Measurements from ENCODE around the gene H6PD. TPM values are rescaled to one million over a fixed set of nuclear protein-coding genes. Genes with fewer than 3 reads are reported as not detected.

H6PD gene, protein sequence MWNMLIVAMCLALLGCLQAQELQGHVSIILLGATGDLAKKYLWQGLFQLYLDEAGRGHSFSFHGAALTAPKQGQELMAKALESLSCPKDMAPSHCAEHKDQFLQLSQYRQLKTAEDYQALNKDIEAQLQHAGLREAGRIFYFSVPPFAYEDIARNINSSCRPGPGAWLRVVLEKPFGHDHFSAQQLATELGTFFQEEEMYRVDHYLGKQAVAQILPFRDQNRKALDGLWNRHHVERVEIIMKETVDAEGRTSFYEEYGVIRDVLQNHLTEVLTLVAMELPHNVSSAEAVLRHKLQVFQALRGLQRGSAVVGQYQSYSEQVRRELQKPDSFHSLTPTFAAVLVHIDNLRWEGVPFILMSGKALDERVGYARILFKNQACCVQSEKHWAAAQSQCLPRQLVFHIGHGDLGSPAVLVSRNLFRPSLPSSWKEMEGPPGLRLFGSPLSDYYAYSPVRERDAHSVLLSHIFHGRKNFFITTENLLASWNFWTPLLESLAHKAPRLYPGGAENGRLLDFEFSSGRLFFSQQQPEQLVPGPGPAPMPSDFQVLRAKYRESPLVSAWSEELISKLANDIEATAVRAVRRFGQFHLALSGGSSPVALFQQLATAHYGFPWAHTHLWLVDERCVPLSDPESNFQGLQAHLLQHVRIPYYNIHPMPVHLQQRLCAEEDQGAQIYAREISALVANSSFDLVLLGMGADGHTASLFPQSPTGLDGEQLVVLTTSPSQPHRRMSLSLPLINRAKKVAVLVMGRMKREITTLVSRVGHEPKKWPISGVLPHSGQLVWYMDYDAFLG
- 10 to 100 TPM; 29.4 to 51.8 (median 35.2) TPM for polyA plus RNA-seq (ENCODE audit: insufficient read length in 10 of 10)
- long read RNA-seq, donor 1, full-length matches to known transcripts, result 4 of 9 reads
- long read RNA-seq, donor 1, partial matches to known transcripts, result 5 of 9 reads
- long read RNA-seq, donor 1, other reads (novel, unspliced or antisense), result 0 of 9 reads
- long read RNA-seq, donor 2, full-length matches to known transcripts, result 2 of 2 reads
- long read RNA-seq, donor 2, partial matches to known transcripts, result 0 of 2 reads
- long read RNA-seq, donor 2, other reads (novel, unspliced or antisense), result 0 of 2 reads
- long read RNA-seq, donor 3, result 0 reads
- long read RNA-seq, donor 4, full-length matches to known transcripts, result 6 of 27 reads
- long read RNA-seq, donor 4, partial matches to known transcripts, result 21 of 27 reads
- long read RNA-seq, donor 4, other reads (novel, unspliced or antisense), result 0 of 27 reads
- long read RNA-seq, donor 5, partial matches to known transcripts, result 14 of 14 reads
- long read RNA-seq, donor 5, other reads (novel, unspliced or antisense), result 0 of 14 reads
- long read RNA-seq, donor 6, full-length matches to known transcripts, result 7 of 7 reads
- long read RNA-seq, donor 6, partial matches to known transcripts, result 0 of 7 reads
- long read RNA-seq, donor 6, other reads (novel, unspliced or antisense), result 0 of 7 reads
- long read RNA-seq, donor 7, full-length matches to known transcripts, result 1 of 1 reads
- long read RNA-seq, donor 7, partial matches to known transcripts, result 0 of 1 reads
- long read RNA-seq, donor 7, other reads (novel, unspliced or antisense), result 0 of 1 reads
- long read RNA-seq, donor 8, full-length matches to known transcripts, result 5 of 11 reads
- long read RNA-seq, donor 8, partial matches to known transcripts, result 6 of 11 reads
- long read RNA-seq, donor 8, other reads (novel, unspliced or antisense), result 0 of 11 reads
- long read RNA-seq, donor 9, partial matches to known transcripts, result 6 of 6 reads
- long read RNA-seq, donor 9, other reads (novel, unspliced or antisense), result 0 of 6 reads

DNA sequence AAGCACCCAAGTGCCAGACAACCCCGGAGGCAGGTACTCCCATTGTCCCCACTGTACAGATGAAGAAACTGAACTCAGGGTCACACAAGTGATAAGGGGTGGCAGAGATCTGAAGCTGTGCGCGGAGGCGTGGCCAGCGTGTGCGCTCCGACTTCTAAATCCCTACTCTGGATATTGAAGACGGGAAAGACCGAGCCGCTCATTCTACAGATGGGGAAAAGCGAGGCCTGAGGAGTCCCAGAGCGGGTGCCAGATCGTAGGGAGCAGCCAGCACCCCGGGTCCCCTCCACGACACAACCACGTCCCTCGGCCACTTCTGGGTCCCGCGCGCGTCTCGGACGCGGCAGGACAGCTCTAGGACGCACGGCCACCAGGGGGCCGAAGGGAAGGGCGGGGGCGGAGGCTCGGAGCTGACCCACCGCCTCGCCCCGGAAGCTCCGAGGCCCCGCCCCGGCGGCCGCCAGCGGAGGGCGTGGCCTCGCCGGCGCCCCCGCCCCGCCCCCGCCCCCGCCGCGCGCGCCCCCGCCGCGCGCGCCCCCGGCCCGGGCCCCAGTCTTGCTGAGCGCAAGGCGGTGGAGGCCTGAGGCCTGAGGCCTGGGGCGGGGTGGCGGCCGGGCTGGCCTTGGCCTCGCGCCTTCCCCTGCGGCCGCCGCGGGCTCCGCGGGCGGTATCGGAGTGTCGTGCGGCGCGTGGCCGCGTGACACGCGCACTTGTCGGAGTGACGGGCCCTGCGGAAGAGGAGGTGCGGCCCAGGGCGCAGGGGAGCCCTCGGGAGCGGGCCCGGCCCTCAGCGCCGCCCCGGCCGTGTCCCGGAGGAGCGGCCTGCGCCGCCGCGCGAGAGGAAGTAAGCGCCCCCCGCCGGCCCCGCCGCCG is at the start of gene H6PD:
Gene H6PD (plus strand): TSS at position 552 of the 873 bp plus-strand sequence. CDS start 10,161 bp downstream, outside the sequence.
- DNase-seq, result peak; percentile 76 to 94 (median 88)

DNA sequence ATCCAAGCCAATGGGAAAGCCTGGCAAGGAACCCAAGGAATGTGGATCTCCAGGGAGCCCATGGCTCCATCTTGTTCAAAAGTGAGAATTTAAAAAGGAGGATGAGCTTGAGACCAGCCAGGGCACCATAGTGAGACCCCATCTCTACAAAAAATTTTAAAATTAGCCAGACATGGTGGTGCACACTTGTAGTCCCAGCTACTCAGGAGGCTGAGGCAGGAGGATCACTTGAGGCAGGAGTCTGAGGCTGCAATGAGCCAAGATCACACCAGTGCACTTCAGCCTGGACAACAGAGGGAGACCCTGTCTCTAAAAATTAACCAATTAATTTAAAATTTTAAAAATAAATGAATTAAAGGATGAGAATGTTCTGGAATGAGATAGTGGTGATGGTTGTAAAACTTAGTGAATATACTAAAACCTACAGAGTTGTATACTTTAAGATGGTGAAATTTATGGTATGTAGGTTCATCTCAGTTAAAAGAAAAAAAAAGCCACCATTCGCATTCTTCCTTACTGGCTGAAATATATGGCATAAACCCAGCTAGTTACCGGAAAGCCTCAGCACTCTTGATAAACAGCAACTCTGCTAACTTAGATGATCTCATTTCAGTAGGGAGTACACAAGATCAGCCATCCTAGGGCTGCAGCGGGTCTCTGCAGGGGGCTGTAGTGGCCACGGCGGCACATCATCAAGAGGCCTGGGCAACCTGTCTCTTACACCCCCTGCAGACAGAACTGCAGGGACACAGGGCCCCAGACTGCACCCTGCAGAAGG is 48.3 kb upstream of the H6PD start:
- no peak for DNase-seq

DNA sequence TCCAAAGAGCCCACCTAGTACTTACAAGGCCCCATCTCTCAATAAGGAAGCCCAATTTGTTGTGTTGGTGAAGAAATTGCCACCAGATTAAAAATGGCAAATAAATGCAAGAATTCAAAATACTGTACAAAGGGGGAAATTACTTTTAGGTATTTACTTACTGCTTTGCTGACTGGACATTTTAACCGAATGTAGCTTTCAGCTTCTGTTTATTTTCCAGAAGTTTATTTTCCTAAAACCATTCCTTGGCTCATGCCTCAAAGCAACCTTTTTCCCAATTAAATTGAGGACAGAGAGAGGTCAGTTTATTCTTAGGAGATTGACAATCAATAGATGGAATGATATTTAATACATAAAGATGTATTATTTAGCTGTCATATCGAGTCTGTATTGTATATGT is 47.6 kb upstream of the H6PD start:
- no peak for DNase-seq

DNA sequence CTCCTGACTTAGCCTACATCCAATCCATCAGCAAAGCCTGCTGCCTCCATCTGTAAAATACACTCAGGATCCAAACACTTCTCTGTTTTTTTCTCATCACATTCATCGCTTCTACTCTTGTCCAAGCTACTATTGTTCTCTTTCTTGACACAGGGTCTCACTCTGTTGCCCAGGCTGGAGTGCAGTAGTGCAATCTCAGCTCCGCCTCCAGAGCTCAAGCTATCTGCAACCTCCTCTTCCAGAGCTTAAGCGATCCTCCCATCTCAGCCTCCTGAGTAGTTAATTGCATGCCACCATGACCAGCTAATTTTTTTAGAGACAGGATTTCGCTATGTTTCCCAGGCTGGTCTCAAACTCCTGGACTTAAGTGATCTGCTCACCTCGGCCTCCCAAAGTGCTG is 44.3 kb upstream of the H6PD start:
- DNase-seq, result no peak

DNA sequence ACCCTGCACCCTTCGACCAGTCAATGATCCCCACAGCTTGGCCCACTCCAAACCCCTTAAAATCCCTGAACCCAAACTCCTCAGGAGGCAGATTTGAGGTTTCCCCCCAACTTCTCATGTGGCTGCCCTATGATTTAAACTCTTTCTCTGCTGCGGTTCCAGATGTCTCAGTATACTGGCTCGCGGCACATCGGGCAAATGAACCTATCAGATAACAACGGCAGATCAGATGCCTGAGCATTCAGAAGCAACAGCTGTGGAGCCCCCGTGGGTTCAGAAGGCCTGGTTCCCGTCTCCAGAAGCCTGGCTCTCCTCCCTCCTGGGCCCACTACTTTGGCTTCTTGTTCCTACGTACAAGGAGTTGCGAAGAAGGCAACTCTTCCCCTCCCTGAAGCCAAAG is 43.3 kb upstream of the H6PD start:
- no peak for DNase-seq

DNA sequence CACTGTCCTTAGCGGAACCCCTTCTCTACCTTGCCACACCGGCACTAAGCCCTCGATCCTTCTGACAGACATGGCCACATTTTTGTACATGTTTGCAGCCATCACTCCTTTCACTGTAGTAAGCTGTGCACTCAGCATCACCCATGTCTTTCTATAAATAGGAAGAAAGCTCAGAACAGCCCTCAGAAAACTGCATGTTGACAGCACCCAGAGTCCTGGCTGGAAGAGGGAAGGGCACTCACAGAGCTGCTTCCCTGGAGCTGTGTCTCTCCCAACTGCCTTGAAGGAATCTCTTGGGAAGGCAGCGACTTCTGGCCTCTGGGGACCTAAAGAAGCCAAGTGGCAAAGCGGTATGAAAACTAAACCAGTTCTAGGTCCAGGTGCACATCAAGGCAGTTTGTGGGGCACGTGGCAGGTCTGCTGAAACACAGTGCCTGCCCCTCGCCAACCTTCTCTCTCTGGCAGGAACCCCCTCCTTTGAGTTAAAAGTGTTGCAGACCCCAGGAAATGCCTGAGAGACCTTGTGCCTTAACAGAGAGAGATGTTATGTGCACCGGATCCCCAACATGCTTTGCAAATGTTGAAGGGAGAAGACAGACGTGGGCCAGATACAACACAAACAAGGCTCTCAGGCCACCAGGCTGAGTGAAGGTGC is 41.9 kb upstream of the H6PD start:
- DNase-seq, result no peak

DNA sequence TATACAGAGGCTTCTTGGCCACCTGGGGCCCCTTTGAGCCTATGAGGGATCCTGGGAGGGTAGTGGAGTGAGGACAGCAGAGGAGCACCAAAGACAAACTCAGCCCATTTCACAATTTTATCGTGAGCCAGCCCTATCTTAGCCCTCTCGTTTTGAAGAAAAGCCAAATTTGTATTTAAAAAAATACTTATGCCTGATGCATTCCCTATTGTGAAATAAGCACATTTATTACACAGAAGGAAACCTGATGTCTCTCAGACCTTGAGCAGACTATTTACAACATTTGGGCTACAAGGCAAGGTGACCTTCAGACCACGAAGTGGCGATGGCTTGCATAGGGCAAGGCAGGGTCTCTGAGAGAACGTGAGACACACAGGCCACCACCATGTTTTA is 41.3 kb upstream of the H6PD start:
- no peak for DNase-seq

DNA sequence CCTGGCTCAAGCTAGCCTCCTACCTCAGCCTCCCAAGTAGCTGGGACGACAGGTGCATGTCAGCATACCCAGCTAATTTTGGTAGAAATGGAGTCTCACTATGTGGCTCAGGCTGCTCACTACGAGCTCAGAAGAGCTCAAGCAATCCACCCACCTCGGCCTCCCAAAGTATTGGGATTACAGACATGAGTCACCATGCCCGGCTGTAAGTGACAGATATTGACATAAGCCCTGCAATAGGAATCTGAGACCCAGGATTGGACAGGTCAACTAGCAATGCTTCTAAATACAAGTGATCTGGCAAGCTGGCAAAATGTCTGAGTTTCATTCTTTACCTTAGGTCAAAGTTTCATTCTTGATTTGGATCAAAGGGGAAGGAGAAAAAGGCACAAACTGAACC is 40.5 kb upstream of the H6PD start:
- no peak for DNase-seq

DNA sequence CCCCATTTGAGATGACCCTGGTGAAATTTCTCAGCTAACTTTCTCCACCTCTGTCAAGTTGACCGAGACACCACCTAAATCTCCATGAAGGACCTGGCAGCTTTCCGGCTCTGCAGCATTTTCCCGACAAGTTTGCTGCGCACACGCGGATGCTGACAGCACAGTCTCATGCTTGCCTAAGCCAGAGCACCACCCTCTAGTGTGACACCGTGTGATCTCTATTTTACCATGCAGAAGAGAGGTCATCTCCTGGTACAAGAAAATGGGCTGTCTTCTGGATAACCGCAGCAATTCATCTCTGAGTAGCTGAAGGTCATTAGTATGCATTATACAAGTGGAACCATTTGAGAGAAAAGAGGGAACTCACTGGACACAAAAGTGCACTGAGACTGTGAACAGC is 38.9 kb upstream of the H6PD start:
- no peak for DNase-seq

DNA sequence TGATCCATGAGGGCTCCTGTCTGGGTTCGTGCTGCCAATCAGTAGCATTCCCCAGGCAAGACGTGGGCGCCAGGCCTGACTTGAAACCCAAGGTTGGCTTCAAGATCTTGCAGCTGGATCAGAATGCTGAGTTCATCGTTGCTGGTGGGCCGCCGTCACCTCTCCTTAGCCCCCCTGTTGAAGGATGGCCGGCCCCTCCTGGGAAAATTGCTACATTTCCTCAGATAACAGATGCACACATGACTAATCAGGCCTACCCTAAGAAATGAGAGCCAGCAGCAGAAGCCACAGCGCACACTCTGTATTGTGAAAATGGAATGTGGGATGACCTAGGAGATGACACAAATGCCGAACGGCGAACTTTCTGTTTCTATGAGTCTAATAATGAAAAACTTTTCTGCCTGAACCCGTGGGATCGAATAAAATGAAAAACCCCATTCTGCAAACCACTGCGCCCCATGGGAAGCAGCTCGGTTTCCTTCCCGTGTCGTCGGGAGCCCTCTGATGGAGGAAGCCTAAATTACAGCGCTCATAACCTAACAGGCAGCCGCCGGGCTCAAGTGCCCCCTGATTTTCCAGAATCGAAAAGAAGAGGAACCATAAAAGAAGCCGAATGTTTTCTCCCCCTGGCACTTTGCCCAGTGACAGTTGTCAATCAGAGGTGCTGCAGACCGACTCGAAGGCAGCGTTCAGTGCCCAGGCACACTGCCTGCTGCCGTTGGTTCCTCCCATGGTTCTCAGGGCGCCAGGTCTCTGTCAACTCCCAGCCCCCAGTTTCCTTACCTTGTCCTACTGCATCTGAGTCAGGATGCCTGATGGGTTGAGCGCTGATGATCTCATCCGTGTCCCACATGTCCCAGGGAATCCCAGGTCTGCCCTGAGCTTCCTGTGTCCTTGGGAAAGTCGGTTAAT is 38.2 kb upstream of the H6PD start:
- peak; percentile 44 to 86 (median 67) for DNase-seq

DNA sequence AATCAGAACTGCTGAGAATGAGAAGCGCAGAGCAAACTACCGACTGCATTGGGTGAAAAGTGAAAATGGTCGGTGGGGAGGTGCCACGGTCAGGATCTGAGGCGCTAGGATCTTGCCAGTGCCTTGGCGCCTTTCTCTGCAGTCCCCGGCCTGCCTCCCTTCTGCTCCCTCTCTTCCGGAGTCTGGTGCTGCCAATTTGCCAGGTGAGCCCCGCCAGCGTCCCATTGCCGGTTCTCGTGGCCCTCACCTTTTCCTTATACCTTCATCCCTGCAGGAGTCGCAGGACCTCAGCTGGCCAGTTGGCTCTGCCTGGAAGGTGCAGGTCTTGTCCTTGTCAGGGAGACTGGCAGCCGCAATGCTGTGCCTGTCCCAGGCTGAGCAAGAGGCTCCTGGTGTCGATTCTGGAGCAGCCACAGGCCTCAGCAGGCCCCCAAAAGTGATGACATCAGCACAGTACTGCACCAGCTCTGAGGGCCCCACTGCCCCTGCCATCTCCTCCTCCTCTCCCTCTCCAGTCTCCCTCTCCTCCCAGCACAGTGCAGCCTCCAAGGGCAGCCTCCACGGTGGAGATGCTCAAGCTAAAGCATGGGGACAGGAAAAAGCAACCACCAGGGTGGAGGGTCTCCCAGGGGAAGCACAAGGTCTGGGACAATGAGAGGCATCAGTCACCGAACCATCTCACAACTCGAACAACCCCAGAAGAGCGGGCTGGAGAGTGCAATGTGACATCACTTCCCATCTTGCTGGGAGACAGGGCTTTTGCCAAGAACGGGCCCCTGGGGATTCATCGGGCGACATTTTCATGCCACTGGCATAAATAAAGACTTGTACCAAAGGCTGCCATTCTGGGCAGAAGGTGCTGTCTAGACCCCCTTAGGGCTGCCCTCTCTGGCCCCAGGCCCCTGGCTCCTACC is 37.1 kb upstream of the H6PD start:
- no peak for DNase-seq

DNA sequence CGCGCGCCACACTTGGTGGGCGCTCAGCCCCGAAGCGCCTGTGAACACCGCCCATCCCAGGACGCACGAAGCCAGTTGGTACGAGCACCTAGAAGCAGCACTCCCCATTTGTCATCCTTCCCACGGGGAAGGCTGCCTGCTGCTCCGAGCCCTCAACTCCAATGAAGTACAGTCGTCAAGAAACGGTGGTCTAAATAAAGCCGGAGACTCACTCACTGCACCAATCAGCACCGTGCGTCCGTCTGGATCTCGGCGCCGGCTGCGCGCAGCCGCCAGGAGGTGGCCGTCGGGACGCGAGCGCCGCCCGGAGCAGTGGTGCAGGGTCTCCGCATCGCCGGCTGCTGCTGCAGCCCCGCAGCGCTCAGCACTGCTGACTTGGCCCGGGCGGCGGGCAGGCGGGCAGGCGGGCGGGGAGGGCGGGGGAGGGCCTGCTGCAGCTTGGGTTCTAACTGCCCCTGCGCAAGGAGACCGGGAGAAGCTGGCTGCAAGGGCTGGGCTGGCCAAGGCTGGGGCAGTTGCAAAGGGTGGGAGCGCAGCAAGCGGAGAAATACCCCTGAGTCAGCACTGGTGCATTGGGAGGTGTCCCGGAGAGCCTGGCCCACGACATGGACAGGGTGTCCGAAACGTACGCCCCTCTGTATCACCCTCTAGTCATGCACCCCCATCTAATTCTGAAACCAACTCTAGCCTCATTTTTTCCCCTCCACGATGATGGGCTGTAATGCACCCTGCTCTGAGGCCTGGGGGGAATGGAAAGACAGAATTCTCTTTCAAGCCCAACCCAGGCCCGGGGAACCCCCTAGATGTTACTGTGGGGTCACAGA is 35.8 kb upstream of the H6PD start:
- peak in 2 of 3 donors; percentile 42 to 61 for DNase-seq

DNA sequence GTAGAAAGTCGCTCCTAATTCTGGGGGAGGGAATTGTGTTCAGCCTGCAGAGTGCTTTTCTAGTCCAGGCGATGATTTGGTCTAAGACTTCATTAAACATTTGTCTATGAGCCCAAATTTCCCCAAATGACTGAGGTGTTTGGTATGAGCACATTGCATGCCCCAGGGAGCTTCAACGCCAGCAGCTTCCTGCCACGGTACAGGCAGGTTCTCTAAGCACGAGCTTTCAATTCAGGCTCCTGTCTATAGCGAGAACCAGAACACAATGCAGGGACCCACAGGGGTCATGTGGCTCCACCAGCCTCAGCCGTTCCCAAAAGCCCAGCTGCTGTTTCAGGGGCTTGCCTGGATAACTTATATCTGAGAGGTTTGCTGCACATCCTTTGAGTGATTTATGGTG is 34.1 kb upstream of the H6PD start:
- DNase-seq, result no peak

DNA sequence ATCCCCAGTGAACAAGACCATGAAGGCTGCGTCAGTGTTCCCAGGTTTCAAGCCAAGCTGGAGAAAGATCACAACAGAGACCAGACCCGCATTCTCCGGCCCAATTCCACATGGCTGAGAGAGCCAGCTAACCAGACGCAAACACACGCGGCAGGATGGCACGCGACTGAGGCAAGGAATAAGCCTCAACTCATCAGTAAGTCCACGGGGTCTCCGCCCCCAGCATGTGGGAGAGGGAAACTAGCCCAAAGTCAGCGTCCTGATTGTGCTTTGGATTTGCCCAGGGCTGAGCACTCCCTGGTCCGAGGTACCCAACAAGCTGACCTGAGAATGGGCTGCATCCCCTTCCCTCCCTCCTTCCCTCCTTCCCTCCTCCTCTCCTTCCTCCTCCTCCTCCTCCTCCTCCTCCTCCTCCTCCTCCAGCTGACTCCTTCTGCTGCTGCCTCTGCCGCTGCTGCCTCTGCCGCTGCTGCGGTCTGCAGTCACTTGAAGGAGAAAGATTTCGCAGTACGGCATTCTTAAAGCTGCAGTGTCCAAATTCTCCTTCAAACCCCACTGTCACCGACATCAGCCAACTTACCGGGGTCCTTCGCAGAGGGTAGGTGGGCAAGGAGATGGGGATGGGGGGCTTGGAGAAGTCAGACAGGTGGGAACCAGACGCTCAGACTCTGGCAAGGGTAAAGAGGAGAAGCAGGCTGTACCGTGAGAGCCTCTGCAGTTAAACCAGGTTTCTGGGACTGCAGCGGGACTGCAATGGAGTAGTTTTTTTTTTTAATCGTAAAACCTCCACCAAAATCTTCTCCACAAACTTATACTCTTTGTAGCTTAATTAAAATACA is 33.0 kb upstream of the H6PD start:
- DNase-seq, result peak in 2 of 3 donors; percentile 51 to 77
